ENCODE data around the gene PLPPR5.

The PLPPR5 gene

DNA sequence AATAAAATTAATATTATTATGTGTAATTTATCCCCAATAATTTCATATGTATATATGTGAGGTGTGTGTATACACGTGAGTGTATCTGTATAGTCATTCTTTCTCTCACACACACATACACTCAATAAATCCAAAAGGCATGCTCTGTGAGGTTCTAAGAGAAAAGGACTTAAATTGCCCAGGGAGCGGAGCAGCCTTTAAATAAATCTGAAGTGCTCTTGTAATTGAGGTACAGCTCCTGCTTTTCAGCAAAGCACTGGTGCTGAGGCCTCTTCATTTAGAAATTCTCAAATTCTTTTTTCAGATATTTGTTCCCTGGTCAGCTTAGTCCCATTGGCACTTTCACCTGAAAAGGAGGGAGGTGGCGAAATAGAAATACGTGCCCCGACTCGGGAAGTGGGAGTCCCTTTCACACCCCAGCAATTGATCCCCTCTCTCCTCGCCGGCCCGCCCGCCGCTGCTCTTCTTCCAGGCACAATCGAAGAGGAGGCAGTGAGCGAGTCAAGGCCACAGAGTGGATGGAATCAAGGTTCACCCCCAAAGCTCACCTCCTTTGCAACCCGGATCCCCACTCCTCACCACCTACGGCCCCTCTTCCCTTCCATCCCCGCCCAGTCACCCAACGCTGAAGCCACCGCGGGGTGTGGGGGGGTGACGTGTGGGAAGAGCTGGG lies 944 bp downstream of the PLPPR5 start:
- Histone ChIP-seq H3K4me3 (ENCODE audit: low read depth, low read length) (no peak overlapping the region), H3K4me2 (ENCODE audit: low read length) (no peak overlapping the region), H2AFZ (peak overlapping the region; percentile 38), H3K27ac (no peak overlapping the region), H3K9ac (no peak overlapping the region), H3K4me1 (no peaks in the 10 kb centered on the region), H3K9me3 (ENCODE audit: control insufficient read depth, low read length) (no peaks in the 10 kb centered on the region), H3K79me2 (no peaks in the 10 kb centered on the region), H3K27me3 (ENCODE audit: control insufficient read depth, insufficient read depth, low read length) (no peaks in the 10 kb centered on the region), H3K36me3 (ENCODE audit: control insufficient read depth, insufficient read depth, low read length) (no peaks in the 10 kb centered on the region)
- TF ChIP-seq, protein P1, sequence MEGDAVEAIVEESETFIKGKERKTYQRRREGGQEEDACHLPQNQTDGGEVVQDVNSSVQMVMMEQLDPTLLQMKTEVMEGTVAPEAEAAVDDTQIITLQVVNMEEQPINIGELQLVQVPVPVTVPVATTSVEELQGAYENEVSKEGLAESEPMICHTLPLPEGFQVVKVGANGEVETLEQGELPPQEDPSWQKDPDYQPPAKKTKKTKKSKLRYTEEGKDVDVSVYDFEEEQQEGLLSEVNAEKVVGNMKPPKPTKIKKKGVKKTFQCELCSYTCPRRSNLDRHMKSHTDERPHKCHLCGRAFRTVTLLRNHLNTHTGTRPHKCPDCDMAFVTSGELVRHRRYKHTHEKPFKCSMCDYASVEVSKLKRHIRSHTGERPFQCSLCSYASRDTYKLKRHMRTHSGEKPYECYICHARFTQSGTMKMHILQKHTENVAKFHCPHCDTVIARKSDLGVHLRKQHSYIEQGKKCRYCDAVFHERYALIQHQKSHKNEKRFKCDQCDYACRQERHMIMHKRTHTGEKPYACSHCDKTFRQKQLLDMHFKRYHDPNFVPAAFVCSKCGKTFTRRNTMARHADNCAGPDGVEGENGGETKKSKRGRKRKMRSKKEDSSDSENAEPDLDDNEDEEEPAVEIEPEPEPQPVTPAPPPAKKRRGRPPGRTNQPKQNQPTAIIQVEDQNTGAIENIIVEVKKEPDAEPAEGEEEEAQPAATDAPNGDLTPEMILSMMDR (IDR thresholded peaks at IDR 0.05) = no peak

GRCh38 chr1:98992844-98993243 lies 11.8 kb downstream of the PLPPR5 start:
- Histone ChIP-seq H3K36me3 (ENCODE audit: control insufficient read depth, insufficient read depth, low read length) (no peaks in the 10 kb centered on the region), H2AFZ (no peak overlapping the region), H3K27me3 (ENCODE audit: control insufficient read depth, insufficient read depth, low read length) (no peaks in the 10 kb centered on the region), H3K27ac (no peak overlapping the region), H3K79me2 (no peaks in the 10 kb centered on the region), H3K9me3 (ENCODE audit: control insufficient read depth, low read length) (no peaks in the 10 kb centered on the region), H3K4me2 (ENCODE audit: low read length) (no peak overlapping the region), H3K4me3 (ENCODE audit: low read depth, low read length) (no peak overlapping the region), H3K4me1 (no peaks in the 10 kb centered on the region), H3K9ac (no peak overlapping the region)
- TF ChIP-seq, protein P1 (IDR thresholded peaks at IDR 0.05) = no peak

DNA sequence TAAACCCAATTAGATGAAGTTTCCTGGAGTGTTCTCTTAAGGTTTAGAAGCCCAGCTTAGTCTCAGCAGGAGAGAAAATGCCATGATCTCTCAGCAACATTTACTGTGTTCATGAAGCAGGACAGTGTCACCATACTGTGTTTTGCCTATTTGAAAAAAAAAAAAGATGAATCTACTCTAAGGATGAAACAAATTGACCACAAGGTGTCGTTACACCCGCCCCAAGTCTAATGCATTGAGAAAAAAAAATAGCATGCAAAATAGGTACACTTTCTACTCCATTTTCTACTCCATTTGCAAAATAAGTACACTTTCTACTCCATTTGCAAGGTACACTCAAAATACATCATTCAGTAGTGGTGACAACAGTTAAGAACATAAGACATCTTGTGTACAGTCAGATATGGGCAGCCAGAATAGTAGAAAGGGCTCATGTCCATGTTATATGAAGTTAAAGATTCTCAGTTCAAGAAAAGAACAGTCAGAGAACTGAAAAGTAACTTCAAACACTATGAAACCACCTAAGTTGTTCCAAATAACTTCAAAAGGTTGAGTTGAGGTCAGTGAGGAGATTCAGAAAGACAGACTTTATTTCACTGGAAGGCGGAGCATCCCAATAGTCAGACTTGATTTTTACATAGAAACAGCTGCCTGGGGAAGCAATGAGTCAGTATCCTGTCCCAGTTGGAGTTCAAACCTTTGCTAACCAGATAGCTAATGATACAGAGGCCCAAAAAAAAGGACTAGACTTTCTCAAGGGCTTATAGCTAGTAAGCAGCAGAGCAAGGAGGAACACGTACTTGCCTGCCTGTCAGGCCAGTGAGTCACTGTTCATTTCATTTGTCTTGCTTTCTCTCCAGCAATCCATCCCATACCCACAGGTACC lies 13.3 kb downstream of the PLPPR5 start:
- H3K27me3 ChIP-seq (ENCODE audit: control insufficient read depth, insufficient read depth, low read length) = no peaks in the 10 kb centered on the region
- TF ChIP-seq, protein P1 (IDR thresholded peaks at IDR 0.05) = no peak
- no peaks in the 10 kb centered on the region for H3K4me1 ChIP-seq
- H3K79me2 ChIP-seq = no peaks in the 10 kb centered on the region
- no peak overlapping the region for H2AFZ ChIP-seq
- H3K9ac ChIP-seq = no peak overlapping the region
- no peaks in the 10 kb centered on the region for H3K36me3 ChIP-seq (ENCODE audit: control insufficient read depth, insufficient read depth, low read length)
- H3K4me2 ChIP-seq (ENCODE audit: low read length) = no peak overlapping the region
- H3K27ac ChIP-seq = no peak overlapping the region
- H3K9me3 ChIP-seq (ENCODE audit: control insufficient read depth, low read length) = no peaks in the 10 kb centered on the region
- H3K4me3 ChIP-seq (ENCODE audit: low read depth, low read length) = no peak overlapping the region

DNA sequence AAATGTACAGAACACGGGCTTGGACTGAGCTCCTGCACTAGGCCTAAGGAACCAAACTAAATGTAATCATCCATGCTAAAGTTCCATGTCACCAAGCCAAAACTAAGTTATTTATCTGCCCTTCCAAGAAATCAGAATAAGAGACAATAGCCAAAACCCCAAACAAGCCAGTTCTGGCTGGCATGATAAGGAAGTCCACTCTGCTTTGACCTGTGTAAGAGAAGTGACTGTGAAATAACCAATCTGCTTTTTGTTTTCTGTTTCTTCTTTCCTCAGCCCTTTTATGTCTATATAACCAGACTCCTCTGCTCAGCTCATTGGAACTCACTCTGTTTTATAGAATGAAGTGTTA lies 15.1 kb downstream of the PLPPR5 start:
- Histone ChIP-seq H3K27me3 (ENCODE audit: control insufficient read depth, insufficient read depth, low read length) (no peaks in the 10 kb centered on the region), H3K79me2 (no peaks in the 10 kb centered on the region), H3K9ac (no peak overlapping the region), H3K4me2 (ENCODE audit: low read length) (no peak overlapping the region), H3K9me3 (ENCODE audit: control insufficient read depth, low read length) (no peaks in the 10 kb centered on the region), H2AFZ (no peak overlapping the region), H3K36me3 (ENCODE audit: control insufficient read depth, insufficient read depth, low read length) (no peaks in the 10 kb centered on the region), H3K4me1 (no peaks in the 10 kb centered on the region), H3K27ac (no peak overlapping the region), H3K4me3 (ENCODE audit: low read depth, low read length) (no peak overlapping the region)
- TF ChIP-seq, protein P1 (IDR thresholded peaks at IDR 0.05) = no peak

Data from parathyroid adenoma (tissue), 2 donors.